ENCODE data around the gene AGO3.

- TF ChIP-seq, protein P1, sequence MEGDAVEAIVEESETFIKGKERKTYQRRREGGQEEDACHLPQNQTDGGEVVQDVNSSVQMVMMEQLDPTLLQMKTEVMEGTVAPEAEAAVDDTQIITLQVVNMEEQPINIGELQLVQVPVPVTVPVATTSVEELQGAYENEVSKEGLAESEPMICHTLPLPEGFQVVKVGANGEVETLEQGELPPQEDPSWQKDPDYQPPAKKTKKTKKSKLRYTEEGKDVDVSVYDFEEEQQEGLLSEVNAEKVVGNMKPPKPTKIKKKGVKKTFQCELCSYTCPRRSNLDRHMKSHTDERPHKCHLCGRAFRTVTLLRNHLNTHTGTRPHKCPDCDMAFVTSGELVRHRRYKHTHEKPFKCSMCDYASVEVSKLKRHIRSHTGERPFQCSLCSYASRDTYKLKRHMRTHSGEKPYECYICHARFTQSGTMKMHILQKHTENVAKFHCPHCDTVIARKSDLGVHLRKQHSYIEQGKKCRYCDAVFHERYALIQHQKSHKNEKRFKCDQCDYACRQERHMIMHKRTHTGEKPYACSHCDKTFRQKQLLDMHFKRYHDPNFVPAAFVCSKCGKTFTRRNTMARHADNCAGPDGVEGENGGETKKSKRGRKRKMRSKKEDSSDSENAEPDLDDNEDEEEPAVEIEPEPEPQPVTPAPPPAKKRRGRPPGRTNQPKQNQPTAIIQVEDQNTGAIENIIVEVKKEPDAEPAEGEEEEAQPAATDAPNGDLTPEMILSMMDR (IDR thresholded peaks at IDR 0.05; ENCODE audit: extremely low read depth in 1 of 2, insufficient read depth in 1 of 2, low read depth in 1 of 2, low read length in 2 of 2) = no peak
- TF ChIP-seq EZH2 (IDR thresholded peaks at IDR 0.05; ENCODE audit: borderline replicate concordance, low read depth, low read length, severe bottlenecking) (no peak), POLR2AphosphoS5 (IDR thresholded peaks at IDR 0.05; ENCODE audit: insufficient read depth, low read depth, low read length) (no peak), POLR2A (IDR thresholded peaks at IDR 0.05; ENCODE audit: low read depth, low read length) (no peak), FOS (IDR thresholded peaks at IDR 0.05; ENCODE audit: borderline replicate concordance, insufficient read depth, low read length) (no peak), MAX (IDR thresholded peaks at IDR 0.05; ENCODE audit: insufficient read depth, insufficient read length) (no peak), JUN (IDR thresholded peaks at IDR 0.05; ENCODE audit: borderline replicate concordance, insufficient read depth, insufficient read length, low read depth) (no peak), MYC (IDR thresholded peaks at IDR 0.05; ENCODE audit: low read depth, low read length) (no peak), GATA2 (IDR thresholded peaks at IDR 0.05; ENCODE audit: insufficient read depth, insufficient read length, low read depth, low read length) (no peak)
Measured at GRCh38 chr1:36098650-36099365, 167.9 kb downstream of the AGO3 start.

All from endothelial cell of umbilical vein (primary cell).